ENCODE data around the gene SOS1. TPM values are rescaled to one million over a fixed set of nuclear protein-coding genes. Genes with fewer than 3 reads are reported as not detected.

SOS1 gene
- total and polyA plus RNA-seq, 2 of the 13 experiments (the other 11 are each of a cell fraction or from before 2014, with no cell fraction given) = 20.8 to 60.4 TPM

- TF ChIP-seq, protein P1, sequence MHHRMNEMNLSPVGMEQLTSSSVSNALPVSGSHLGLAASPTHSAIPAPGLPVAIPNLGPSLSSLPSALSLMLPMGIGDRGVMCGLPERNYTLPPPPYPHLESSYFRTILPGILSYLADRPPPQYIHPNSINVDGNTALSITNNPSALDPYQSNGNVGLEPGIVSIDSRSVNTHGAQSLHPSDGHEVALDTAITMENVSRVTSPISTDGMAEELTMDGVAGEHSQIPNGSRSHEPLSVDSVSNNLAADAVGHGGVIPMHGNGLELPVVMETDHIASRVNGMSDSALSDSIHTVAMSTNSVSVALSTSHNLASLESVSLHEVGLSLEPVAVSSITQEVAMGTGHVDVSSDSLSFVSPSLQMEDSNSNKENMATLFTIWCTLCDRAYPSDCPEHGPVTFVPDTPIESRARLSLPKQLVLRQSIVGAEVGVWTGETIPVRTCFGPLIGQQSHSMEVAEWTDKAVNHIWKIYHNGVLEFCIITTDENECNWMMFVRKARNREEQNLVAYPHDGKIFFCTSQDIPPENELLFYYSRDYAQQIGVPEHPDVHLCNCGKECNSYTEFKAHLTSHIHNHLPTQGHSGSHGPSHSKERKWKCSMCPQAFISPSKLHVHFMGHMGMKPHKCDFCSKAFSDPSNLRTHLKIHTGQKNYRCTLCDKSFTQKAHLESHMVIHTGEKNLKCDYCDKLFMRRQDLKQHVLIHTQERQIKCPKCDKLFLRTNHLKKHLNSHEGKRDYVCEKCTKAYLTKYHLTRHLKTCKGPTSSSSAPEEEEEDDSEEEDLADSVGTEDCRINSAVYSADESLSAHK (CRISPR knock-in tag; IDR thresholded peaks at IDR 0.05; ENCODE audit: borderline replicate concordance) = no peak
- TF ChIP-seq GATA4 (IDR thresholded peaks at IDR 0.05; ENCODE audit: borderline replicate concordance, low read depth) (no peak), ZNF781 (CRISPR knock-in tag; IDR thresholded peaks at IDR 0.05; ENCODE audit: borderline replicate concordance, not compliant biosample characterization) (no peak), CENPX (CRISPR knock-in tag; IDR thresholded peaks at IDR 0.05) (no peak), ZFP36 (IDR thresholded peaks at IDR 0.05; ENCODE audit: borderline replicate concordance, low read depth, low read length, partially characterized antibody) (no peak), SUZ12 (IDR thresholded peaks at IDR 0.05; ENCODE audit: low read depth, low read length) (no peak), DNMT1 (CRISPR knock-in tag; IDR thresholded peaks at IDR 0.05) (no peak), SOX6 (IDR thresholded peaks at IDR 0.05) (no peak), SOX6 (CRISPR knock-in tag; IDR thresholded peaks at IDR 0.05) (peak; percentile 78), ZFX (CRISPR knock-in tag; IDR thresholded peaks at IDR 0.05; ENCODE audit: low read depth) (peak; percentile 18; the same call in 1 of the 2 replicates), GABPB1 (CRISPR knock-in tag; IDR thresholded peaks at IDR 0.05) (no peak), TCF7 (IDR thresholded peaks at IDR 0.05; ENCODE audit: low read depth) (0 out of 2 replicates have a peak, but pooled peaks have one; percentile 4), KAT8 (CRISPR knock-in tag; IDR thresholded peaks at IDR 0.05) (0 out of 2 replicates have a peak, but pooled peaks have one; percentile 7), FOXJ3 (CRISPR knock-in tag; IDR thresholded peaks at IDR 0.05; ENCODE audit: borderline replicate concordance) (no peak), ZNF460 (CRISPR knock-in tag; IDR thresholded peaks at IDR 0.05; ENCODE audit: borderline replicate concordance) (no peak), EED (CRISPR knock-in tag; IDR thresholded peaks at IDR 0.05) (no peak), FOXK2 (IDR thresholded peaks at IDR 0.05) (no peak), HOXD1 (CRISPR knock-in tag; IDR thresholded peaks at IDR 0.05) (no peak), ZNF589 (CRISPR knock-in tag; conservative IDR thresholded peaks at IDR 0.05) (no peak), RARG (CRISPR knock-in tag; IDR thresholded peaks at IDR 0.05; ENCODE audit: low read depth) (no peak)
- TF ChIP-seq, protein P2, sequence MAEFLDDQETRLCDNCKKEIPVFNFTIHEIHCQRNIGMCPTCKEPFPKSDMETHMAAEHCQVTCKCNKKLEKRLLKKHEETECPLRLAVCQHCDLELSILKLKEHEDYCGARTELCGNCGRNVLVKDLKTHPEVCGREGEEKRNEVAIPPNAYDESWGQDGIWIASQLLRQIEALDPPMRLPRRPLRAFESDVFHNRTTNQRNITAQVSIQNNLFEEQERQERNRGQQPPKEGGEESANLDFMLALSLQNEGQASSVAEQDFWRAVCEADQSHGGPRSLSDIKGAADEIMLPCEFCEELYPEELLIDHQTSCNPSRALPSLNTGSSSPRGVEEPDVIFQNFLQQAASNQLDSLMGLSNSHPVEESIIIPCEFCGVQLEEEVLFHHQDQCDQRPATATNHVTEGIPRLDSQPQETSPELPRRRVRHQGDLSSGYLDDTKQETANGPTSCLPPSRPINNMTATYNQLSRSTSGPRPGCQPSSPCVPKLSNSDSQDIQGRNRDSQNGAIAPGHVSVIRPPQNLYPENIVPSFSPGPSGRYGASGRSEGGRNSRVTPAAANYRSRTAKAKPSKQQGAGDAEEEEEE (CRISPR knock-in tag; IDR thresholded peaks at IDR 0.05; ENCODE audit: borderline replicate concordance) = no peak
- TF ChIP-seq, protein P3, sequence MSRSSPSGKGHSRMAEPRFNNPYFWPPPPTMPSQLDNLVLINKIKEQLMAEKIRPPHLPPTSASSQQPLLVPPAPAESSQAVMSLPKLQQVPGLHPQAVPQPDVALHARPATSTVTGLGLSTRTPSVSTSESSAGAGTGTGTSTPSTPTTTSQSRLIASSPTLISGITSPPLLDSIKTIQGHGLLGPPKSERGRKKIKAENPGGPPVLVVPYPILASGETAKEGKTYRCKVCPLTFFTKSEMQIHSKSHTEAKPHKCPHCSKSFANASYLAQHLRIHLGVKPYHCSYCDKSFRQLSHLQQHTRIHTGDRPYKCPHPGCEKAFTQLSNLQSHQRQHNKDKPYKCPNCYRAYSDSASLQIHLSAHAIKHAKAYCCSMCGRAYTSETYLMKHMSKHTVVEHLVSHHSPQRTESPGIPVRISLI (CRISPR knock-in tag; IDR thresholded peaks at IDR 0.05; ENCODE audit: borderline replicate concordance) = peak; percentile 73; the same call in 1 of the 2 replicates
- TF ChIP-seq, protein P4, sequence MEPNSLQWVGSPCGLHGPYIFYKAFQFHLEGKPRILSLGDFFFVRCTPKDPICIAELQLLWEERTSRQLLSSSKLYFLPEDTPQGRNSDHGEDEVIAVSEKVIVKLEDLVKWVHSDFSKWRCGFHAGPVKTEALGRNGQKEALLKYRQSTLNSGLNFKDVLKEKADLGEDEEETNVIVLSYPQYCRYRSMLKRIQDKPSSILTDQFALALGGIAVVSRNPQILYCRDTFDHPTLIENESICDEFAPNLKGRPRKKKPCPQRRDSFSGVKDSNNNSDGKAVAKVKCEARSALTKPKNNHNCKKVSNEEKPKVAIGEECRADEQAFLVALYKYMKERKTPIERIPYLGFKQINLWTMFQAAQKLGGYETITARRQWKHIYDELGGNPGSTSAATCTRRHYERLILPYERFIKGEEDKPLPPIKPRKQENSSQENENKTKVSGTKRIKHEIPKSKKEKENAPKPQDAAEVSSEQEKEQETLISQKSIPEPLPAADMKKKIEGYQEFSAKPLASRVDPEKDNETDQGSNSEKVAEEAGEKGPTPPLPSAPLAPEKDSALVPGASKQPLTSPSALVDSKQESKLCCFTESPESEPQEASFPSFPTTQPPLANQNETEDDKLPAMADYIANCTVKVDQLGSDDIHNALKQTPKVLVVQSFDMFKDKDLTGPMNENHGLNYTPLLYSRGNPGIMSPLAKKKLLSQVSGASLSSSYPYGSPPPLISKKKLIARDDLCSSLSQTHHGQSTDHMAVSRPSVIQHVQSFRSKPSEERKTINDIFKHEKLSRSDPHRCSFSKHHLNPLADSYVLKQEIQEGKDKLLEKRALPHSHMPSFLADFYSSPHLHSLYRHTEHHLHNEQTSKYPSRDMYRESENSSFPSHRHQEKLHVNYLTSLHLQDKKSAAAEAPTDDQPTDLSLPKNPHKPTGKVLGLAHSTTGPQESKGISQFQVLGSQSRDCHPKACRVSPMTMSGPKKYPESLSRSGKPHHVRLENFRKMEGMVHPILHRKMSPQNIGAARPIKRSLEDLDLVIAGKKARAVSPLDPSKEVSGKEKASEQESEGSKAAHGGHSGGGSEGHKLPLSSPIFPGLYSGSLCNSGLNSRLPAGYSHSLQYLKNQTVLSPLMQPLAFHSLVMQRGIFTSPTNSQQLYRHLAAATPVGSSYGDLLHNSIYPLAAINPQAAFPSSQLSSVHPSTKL (CRISPR knock-in tag; IDR thresholded peaks at IDR 0.05) = peak; percentile 72; the same call in 1 of the 2 replicates
Observed at GRCh38 chr2:38948995-38949394, 171.9 kb downstream of the SOS1 start (continued).

Measured in HepG2 (cell line).